Activated CD8-positive, alpha-beta memory T cell treated with anti-CD3 and anti-CD28 coated beads, Interleukin-2, amount 50 U/mL, for 24 hours (primary cell): ENCODE data around the gene TUBGCP6.
A peak's percentile ranks its signal among the peaks of the same experiment; 100 is the strongest.

Experiments
- DNase-seq: peaks from one replicate; pipeline ENCODE4 v3.0.0-alpha.2; 2020; ENCODE audit errors: extremely low read depth

The TUBGCP6 gene

GRCh38 chr22:50244420-50245213, at the start of gene TUBGCP6:
Gene TUBGCP6, minus strand, starts transcription at chr22:50245023. Its CDS starts 564 bp downstream, at chr22:50244459.
- peak; percentile 76 for DNase-seq

GRCh38 chr22:50294319-50294656, 49.5 kb upstream of the TUBGCP6 start:
- DNase-seq = no peak

- no peak for DNase-seq
Observed at GRCh38 chr22:50293441-50294318, 48.9 kb upstream of the TUBGCP6 start.

GRCh38 chr22:50292643-50293440, 48.0 kb upstream of the TUBGCP6 start:
- no peak for DNase-seq

- DNase-seq = no peak
Observed at GRCh38 chr22:50289942-50290630, 45.3 kb upstream of the TUBGCP6 start.

- DNase-seq = no peak
Observed at GRCh38 chr22:50289151-50289941, 44.5 kb upstream of the TUBGCP6 start.

- DNase-seq = no peak
Observed at GRCh38 chr22:50287731-50288130, 42.9 kb upstream of the TUBGCP6 start.

- no peak for DNase-seq
Observed at GRCh38 chr22:50286701-50287318, 42.0 kb upstream of the TUBGCP6 start.

GRCh38 chr22:50286275-50286674, 41.5 kb upstream of the TUBGCP6 start:
- no peak for DNase-seq

GRCh38 chr22:50285568-50286229, 40.9 kb upstream of the TUBGCP6 start:
- no peak for DNase-seq

GRCh38 chr22:50284479-50284878, 39.7 kb upstream of the TUBGCP6 start:
- no peak for DNase-seq

GRCh38 chr22:50283821-50284220, 39.0 kb upstream of the TUBGCP6 start:
- DNase-seq = no peak

- DNase-seq = no peak
Observed at GRCh38 chr22:50282361-50283155, 37.7 kb upstream of the TUBGCP6 start.

GRCh38 chr22:50281957-50282356, 37.1 kb upstream of the TUBGCP6 start:
- no peak for DNase-seq

- DNase-seq = no peak
Observed at GRCh38 chr22:50281384-50281760, 36.5 kb upstream of the TUBGCP6 start.

GRCh38 chr22:50280708-50281383, 36.0 kb upstream of the TUBGCP6 start:
- no peak for DNase-seq

GRCh38 chr22:50280022-50280707, 35.3 kb upstream of the TUBGCP6 start:
- DNase-seq = no peak
